Upper lobe of left lung (tissue), 4 donors: ENCODE results near the gene CD68.

Experiments used
- POLR2A ChIP-seq, 4 donors: fragments of 450-650 bp; IDR thresholded peaks; one replicate each; pipeline ENCODE4 v1.5.1; 2016 to 2017; ENCODE audit warnings: antibody characterized with exemption in 4 of 4, mild to moderate bottlenecking in 2 of 4
- POLR2AphosphoS5 ChIP-seq, 2 donors: sonication (generic); formaldehyde crosslinking; IDR thresholded peaks; one replicate each; pipeline ENCODE4 v1.5.1; 2017; ENCODE audit warnings: antibody characterized with exemption in 2 of 2
- TF ChIP-seq, protein P1 (sequence below), 6 experiments: fragments of 450-650 bp in 4 of 6; fragments of 200-600 bp in 2 of 6; sonication (generic) in 2 of 6; IDR thresholded peaks; one replicate each; pipeline ENCODE4 v1.5.1; 2016 to 2019; ENCODE audit warnings: antibody characterized with exemption in 6 of 6

DNA sequence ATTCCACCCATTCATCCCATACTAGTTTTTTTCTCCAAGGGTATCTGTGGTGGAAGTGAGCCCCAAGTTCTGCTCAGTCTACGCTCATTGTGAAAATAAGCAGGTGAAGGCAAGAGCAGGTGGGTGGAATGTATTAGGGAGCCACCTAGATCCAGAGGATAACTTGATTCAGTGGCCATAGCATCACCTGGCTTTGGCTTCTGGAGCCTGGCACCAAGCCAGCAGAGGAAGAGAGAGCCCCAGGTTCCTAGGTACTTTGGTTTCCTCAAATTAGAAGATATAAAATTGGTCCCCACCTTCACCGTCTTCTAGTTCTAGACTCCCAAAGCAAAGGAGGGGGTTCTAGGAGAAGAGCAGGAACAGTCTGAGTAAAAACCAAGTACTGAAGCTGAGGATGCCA, 31.2 kb downstream of the CD68 start:
- TF ChIP-seq, protein P1, sequence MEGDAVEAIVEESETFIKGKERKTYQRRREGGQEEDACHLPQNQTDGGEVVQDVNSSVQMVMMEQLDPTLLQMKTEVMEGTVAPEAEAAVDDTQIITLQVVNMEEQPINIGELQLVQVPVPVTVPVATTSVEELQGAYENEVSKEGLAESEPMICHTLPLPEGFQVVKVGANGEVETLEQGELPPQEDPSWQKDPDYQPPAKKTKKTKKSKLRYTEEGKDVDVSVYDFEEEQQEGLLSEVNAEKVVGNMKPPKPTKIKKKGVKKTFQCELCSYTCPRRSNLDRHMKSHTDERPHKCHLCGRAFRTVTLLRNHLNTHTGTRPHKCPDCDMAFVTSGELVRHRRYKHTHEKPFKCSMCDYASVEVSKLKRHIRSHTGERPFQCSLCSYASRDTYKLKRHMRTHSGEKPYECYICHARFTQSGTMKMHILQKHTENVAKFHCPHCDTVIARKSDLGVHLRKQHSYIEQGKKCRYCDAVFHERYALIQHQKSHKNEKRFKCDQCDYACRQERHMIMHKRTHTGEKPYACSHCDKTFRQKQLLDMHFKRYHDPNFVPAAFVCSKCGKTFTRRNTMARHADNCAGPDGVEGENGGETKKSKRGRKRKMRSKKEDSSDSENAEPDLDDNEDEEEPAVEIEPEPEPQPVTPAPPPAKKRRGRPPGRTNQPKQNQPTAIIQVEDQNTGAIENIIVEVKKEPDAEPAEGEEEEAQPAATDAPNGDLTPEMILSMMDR (IDR thresholded peaks at IDR 0.05) = no peak
- TF ChIP-seq POLR2AphosphoS5 (IDR thresholded peaks at IDR 0.05) (no peak), POLR2A (IDR thresholded peaks at IDR 0.05) (no peak)
